ENCODE data around the gene CFAP107. TPM values are rescaled to one million over a fixed set of nuclear protein-coding genes. Genes with fewer than 3 reads are reported as not detected.

CFAP107 gene
- total and polyA plus RNA-seq, 2 experiments from 2014 or later = 0.07 TPM; not detected in 1

DNA sequence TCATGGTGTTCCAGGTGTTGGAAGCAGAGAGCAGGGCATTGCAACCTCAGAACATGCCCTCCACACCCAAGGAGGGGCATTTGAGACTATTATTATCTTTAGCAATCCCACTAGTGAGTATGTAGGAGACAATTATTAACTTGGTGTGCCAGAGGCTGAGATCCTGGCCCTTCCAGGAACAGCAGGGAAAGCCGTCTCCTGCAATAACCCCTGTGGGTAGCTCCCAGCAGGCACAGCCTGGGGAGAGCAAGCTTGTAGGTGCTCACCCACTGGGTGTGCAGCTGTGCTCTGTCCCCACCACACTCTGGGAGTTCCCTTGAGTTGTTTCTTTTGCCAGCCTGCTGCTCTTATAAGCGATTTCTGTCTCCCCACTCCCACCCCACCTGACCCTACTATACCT is 10.3 kb downstream of the CFAP107 start:
- no peaks in the 10 kb centered on the region; the same call in 2 of the 3 replicates for H3K9me3 Mint-ChIP-seq
- DNase-seq (ENCODE audit: low spot score) (no peak), ATAC-seq (no peak)
- H3K79me2 ChIP-seq (replicated peaks; ENCODE audit: insufficient read depth) = no peaks in the 10 kb centered on the region
- no peak overlapping the region for H3K27ac Mint-ChIP-seq
- H4K20me1 ChIP-seq (replicated peaks; ENCODE audit: insufficient read depth) = no peaks in the 10 kb centered on the region
- H3K27me3 ChIP-seq (ENCODE audit: insufficient read depth) = no peaks in the 10 kb centered on the region
- peaks cover 4% of the 10 kb centered on the region for H3K27me3 Mint-ChIP-seq (ENCODE audit: insufficient read depth, low read depth, poor library complexity)
- no peak overlapping the region for H3K4me3 Mint-ChIP-seq
- H3K4me1 ChIP-seq (ENCODE audit: insufficient read depth) = no peaks in the 10 kb centered on the region
- H3K9me2 ChIP-seq (ENCODE audit: insufficient read depth) = no peaks in the 10 kb centered on the region
- H3K36me3 Mint-ChIP-seq (ENCODE audit: low read depth) = no peaks in the 10 kb centered on the region; the same call in 2 of the 3 replicates
- no peaks in the 10 kb centered on the region for H3K36me3 ChIP-seq (ENCODE audit: insufficient read depth)
- no peak overlapping the region for H3K27ac ChIP-seq (ENCODE audit: low read depth)
- H2AFZ ChIP-seq = no peak overlapping the region
- H3K4me3 ChIP-seq = no peak overlapping the region
- TF ChIP-seq EZH2phosphoT487 (IDR thresholded peaks at IDR 0.05; ENCODE audit: unreplicated experiment) = no peak
- TF ChIP-seq, protein P1, sequence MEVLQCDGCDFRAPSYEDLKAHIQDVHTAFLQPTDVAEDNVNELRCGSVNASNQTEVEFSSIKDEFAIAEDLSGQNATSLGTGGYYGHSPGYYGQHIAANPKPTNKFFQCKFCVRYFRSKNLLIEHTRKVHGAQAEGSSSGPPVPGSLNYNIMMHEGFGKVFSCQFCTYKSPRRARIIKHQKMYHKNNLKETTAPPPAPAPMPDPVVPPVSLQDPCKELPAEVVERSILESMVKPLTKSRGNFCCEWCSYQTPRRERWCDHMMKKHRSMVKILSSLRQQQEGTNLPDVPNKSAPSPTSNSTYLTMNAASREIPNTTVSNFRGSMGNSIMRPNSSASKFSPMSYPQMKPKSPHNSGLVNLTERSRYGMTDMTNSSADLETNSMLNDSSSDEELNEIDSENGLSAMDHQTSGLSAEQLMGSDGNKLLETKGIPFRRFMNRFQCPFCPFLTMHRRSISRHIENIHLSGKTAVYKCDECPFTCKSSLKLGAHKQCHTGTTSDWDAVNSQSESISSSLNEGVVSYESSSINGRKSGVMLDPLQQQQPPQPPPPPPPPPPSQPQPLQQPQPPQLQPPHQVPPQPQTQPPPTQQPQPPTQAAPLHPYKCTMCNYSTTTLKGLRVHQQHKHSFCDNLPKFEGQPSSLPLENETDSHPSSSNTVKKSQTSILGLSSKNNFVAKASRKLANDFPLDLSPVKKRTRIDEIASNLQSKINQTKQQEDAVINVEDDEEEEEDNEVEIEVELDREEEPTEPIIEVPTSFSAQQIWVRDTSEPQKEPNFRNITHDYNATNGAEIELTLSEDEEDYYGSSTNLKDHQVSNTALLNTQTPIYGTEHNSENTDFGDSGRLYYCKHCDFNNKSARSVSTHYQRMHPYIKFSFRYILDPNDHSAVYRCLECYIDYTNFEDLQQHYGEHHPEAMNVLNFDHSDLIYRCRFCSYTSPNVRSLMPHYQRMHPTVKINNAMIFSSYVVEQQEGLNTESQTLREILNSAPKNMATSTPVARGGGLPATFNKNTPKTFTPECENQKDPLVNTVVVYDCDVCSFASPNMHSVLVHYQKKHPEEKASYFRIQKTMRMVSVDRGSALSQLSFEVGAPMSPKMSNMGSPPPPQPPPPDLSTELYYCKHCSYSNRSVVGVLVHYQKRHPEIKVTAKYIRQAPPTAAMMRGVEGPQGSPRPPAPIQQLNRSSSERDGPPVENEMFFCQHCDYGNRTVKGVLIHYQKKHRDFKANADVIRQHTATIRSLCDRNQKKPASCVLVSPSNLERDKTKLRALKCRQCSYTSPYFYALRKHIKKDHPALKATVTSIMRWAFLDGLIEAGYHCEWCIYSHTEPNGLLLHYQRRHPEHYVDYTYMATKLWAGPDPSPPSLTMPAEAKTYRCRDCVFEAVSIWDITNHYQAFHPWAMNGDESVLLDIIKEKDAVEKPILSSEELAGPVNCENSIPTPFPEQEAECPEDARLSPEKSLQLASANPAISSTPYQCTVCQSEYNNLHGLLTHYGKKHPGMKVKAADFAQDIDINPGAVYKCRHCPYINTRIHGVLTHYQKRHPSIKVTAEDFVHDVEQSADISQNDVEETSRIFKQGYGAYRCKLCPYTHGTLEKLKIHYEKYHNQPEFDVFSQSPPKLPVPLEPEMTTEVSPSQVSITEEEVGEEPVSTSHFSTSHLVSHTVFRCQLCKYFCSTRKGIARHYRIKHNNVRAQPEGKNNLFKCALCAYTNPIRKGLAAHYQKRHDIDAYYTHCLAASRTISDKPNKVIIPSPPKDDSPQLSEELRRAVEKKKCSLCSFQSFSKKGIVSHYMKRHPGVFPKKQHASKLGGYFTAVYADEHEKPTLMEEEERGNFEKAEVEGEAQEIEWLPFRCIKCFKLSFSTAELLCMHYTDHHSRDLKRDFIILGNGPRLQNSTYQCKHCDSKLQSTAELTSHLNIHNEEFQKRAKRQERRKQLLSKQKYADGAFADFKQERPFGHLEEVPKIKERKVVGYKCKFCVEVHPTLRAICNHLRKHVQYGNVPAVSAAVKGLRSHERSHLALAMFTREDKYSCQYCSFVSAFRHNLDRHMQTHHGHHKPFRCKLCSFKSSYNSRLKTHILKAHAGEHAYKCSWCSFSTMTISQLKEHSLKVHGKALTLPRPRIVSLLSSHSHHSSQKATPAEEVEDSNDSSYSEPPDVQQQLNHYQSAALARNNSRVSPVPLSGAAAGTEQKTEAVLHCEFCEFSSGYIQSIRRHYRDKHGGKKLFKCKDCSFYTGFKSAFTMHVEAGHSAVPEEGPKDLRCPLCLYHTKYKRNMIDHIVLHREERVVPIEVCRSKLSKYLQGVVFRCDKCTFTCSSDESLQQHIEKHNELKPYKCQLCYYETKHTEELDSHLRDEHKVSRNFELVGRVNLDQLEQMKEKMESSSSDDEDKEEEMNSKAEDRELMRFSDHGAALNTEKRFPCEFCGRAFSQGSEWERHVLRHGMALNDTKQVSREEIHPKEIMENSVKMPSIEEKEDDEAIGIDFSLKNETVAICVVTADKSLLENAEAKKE (CRISPR knock-in tag; IDR thresholded peaks at IDR 0.05) = no peak
- no peak for TF ChIP-seq CREB1 (CRISPR knock-in tag; IDR thresholded peaks at IDR 0.05; ENCODE audit: low read depth)
- H3K4me2 ChIP-seq = no peak overlapping the region
- H3K4me1 Mint-ChIP-seq = no peaks in the 10 kb centered on the region; the same call in 1 of the 3 replicates
- no peaks in the 10 kb centered on the region for H3F3A ChIP-seq (replicated peaks; ENCODE audit: low read depth)

DNA sequence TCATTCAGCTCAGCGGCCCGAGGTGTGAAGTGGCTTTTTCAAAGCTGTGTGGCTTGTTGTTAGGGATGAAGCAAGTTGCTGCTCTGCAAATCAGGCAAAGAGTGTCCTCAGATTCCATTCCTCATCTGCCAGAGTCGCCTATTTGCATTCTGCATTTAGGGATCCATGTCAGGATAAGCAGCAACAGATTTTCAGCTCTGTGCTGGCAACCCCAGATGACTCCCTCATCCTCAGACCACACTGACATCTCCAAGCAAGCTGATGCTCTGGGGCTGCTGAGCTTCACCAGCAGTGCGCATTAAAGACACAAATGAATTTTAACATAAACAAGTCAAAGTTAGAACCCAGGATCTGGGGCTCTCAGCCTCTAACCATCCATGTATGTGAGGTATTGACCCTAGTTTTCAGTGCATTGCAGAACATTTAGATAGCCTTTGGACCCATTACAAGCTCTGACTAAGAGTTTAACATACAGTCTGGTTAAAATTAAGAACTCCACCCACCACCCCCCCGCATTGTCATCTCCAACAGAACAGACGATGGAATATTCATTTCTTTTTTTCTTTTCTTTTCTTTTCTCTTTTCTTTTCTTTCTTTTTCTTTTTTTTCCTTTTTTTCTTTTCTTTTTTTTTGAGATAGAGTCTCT is 10.9 kb downstream of the CFAP107 start:
- Mint-ChIP-seq H3K27ac (no peak overlapping the region), H3K27me3 (ENCODE audit: insufficient read depth, low read depth, poor library complexity) (peaks cover 4% of the 10 kb centered on the region), H3K4me3 (no peak overlapping the region), H3K4me1 (no peaks in the 10 kb centered on the region; the same call in 1 of the 3 replicates), H3K36me3 (ENCODE audit: low read depth) (no peaks in the 10 kb centered on the region; the same call in 2 of the 3 replicates), H3K9me3 (no peaks in the 10 kb centered on the region; the same call in 2 of the 3 replicates)
- Histone ChIP-seq H3K9me2 (ENCODE audit: insufficient read depth) (no peaks in the 10 kb centered on the region), H2AFZ (no peak overlapping the region), H3K4me3 (no peak overlapping the region), H3K4me2 (no peak overlapping the region), H4K20me1 (replicated peaks; ENCODE audit: insufficient read depth) (no peaks in the 10 kb centered on the region), H3K79me2 (replicated peaks; ENCODE audit: insufficient read depth) (no peaks in the 10 kb centered on the region), H3K27ac (ENCODE audit: low read depth) (no peak overlapping the region), H3F3A (replicated peaks; ENCODE audit: low read depth) (no peaks in the 10 kb centered on the region), H3K4me1 (ENCODE audit: insufficient read depth) (no peaks in the 10 kb centered on the region), H3K27me3 (ENCODE audit: insufficient read depth) (no peaks in the 10 kb centered on the region), H3K36me3 (ENCODE audit: insufficient read depth) (no peaks in the 10 kb centered on the region)
- DNase-seq (ENCODE audit: low spot score) = no peak
- ATAC-seq = no peak
- TF ChIP-seq EZH2 (IDR thresholded peaks at IDR 0.05; ENCODE audit: low read depth, unreplicated experiment) = no peak
- TF ChIP-seq, protein P2, sequence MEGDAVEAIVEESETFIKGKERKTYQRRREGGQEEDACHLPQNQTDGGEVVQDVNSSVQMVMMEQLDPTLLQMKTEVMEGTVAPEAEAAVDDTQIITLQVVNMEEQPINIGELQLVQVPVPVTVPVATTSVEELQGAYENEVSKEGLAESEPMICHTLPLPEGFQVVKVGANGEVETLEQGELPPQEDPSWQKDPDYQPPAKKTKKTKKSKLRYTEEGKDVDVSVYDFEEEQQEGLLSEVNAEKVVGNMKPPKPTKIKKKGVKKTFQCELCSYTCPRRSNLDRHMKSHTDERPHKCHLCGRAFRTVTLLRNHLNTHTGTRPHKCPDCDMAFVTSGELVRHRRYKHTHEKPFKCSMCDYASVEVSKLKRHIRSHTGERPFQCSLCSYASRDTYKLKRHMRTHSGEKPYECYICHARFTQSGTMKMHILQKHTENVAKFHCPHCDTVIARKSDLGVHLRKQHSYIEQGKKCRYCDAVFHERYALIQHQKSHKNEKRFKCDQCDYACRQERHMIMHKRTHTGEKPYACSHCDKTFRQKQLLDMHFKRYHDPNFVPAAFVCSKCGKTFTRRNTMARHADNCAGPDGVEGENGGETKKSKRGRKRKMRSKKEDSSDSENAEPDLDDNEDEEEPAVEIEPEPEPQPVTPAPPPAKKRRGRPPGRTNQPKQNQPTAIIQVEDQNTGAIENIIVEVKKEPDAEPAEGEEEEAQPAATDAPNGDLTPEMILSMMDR (conservative IDR thresholded peaks at IDR 0.05; ENCODE audit: low read depth in 2 of 2) = no peak
- no peak for TF ChIP-seq ZNF331 (CRISPR knock-in tag; IDR thresholded peaks at IDR 0.05; ENCODE audit: low read depth)
- TF ChIP-seq EZH2phosphoT487 (IDR thresholded peaks at IDR 0.05; ENCODE audit: unreplicated experiment) = no peak
- TF ChIP-seq, protein P3, sequence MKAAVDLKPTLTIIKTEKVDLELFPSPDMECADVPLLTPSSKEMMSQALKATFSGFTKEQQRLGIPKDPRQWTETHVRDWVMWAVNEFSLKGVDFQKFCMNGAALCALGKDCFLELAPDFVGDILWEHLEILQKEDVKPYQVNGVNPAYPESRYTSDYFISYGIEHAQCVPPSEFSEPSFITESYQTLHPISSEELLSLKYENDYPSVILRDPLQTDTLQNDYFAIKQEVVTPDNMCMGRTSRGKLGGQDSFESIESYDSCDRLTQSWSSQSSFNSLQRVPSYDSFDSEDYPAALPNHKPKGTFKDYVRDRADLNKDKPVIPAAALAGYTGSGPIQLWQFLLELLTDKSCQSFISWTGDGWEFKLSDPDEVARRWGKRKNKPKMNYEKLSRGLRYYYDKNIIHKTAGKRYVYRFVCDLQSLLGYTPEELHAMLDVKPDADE (IDR thresholded peaks at IDR 0.05) = no peak
- no peak for TF ChIP-seq POLR2AphosphoS5 (IDR thresholded peaks at IDR 0.05; ENCODE audit: low read depth)
- TF ChIP-seq CREB1 (CRISPR knock-in tag; IDR thresholded peaks at IDR 0.05; ENCODE audit: low read depth) = no peak
